ENCODE measurements around the gene HECTD3. TPM values are rescaled to one million over a fixed set of nuclear protein-coding genes. Genes with fewer than 3 reads are reported as not detected.

Gene HECTD3
- total RNA-seq, result 10 to 100 TPM; 38.3 to 39.2 TPM

GRCh38 chr1:45010855-45011811 lies at the start of gene HECTD3:
HECTD3 (minus strand) TSS chr1:45011324; CDS start chr1:45011257, 67 bp downstream.

GRCh38 chr1:45011837-45012638 lies 914 bp upstream of the HECTD3 start, which contains the start of gene UROD:
UROD (plus strand) TSS chr1:45012254; CDS start chr1:45012266, 12 bp downstream.

Other genes starting within 250 kb of the HECTD3 start
- gene RPS8, start 235.8 kb downstream of the HECTD3 start, total RNA-seq, result 1,000 to 10,000 TPM; 2,911 to 2,923 TPM
- under 1 TPM; 0.65 to 0.78 TPM for gene BEST4, start 223.2 kb downstream of the HECTD3 start, total RNA-seq
- 10 to 100 TPM; 69.8 to 72.4 TPM for gene PLK3, start 210.9 kb downstream of the HECTD3 start, total RNA-seq
- gene DYNLT4, start 204.0 kb downstream of the HECTD3 start, total RNA-seq, result 1 to 10 TPM in 1 of 2 experiments, under 1 TPM in 1; 0.93 to 1.3 TPM
- 1 to 10 TPM; 7.3 to 8.5 TPM for gene BTBD19, start 202.8 kb downstream of the HECTD3 start, total RNA-seq
- under 1 TPM; 0.53 to 0.86 TPM for gene PTCH2, start 168.1 kb downstream of the HECTD3 start, total RNA-seq
- 10 to 100 TPM; 18.4 to 18.7 TPM for gene EIF2B3, start 24.7 kb downstream of the HECTD3 start, total RNA-seq
- gene UROD, start 930 bp upstream of the HECTD3 start, total RNA-seq, result 10 to 100 TPM; 67.9 to 72.8 TPM
- under 1 TPM; 0.31 to 0.35 TPM for gene ZSWIM5, start 195.3 kb upstream of the HECTD3 start, total RNA-seq